ENCODE measurements around the gene KNOP1.

The KNOP1 gene

DNA sequence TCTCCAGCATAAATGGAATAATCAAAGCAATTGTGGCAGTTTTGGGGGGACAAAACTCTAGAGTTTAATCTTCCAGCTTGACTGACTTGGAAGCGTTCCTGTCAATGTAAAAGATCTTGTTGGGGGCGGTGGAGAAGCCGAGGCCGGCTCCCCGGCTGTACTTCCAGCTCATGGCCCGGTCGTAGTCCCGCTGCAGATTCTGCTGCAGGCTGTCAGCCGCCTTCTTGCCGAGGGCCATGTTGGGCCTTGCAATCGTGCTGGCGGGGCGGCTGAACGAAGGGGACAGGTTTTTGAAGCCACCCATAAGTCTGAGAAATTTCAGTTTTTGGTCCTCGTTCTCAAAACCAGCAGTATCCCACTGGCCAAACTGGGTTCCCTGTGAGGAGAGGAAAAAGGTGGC, 11.2 kb downstream of the KNOP1 start:
- DNase-seq: no peak

DNA sequence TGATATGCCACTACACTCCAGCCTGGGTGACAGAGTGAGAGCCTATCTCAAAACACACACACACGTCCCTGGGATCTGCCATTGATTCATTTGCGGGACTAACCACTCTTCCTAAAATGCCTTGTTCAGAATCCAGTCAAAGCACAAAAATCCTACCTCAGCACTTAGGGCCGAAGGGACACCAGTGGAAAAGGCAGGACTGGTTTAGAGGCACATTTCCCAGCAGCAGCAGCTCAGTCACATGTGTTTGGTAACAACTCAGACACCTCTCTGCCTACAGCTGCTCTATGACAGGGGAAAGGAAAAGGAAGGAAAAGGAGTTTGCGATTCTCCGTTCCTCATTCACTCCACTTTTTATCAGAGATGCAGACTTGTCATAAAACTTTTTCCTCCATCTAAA, 12.2 kb downstream of the KNOP1 start:
- no peak for DNase-seq

DNA sequence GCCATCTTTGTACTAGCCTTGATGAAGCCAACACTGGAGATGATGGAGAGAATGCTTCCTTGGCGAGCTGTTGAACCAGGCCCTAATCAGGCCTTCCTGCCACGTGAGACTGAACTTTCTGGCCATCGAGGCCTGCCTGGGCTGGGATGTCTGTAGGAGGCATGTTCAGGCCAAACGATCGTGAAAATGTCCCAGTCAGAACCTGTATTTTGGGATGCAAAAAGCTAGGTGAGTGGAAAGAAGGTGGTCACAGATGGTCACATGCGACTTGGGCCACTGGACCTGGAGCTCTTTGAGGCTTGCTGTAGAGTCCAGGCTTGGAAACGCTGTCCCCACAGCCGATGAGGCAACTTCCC, 12.9 kb downstream of the KNOP1 start:
- DNase-seq: no peak

GRCh38 chr16:19704321-19705145, 13.5 kb downstream of the KNOP1 start:
- no peak for DNase-seq

GRCh38 chr16:19703172-19703889, 14.7 kb downstream of the KNOP1 start:
- DNase-seq: no peak

GRCh38 chr16:19701091-19701490, 16.9 kb downstream of the KNOP1 start:
- no peak for DNase-seq

DNA sequence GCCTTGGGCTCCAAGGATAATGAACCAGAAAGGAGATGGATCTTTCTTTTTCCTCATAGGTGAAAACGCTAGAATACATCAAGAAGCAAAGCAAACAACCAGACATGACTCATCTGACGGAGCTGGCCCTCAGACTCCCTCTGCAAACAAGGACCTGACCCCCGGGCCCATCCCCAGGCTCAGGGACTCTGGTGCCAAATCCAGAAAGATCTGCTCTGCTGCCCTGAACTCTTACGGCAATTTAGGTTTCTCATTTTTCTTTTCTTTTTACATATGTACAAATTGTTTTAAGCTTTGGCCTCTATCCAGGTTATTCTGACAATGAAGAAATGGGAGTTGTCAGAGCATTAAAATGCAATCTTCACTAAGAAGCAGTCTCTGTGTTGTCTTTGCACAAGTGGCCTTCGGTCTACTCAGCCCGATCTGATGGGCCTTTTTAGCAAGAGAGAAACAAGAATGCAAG, 17.7 kb downstream of the KNOP1 start:
- no peak for DNase-seq

- DNase-seq: no peak
These were observed 18.6 kb downstream of the KNOP1 start for GRCh38 chr16:19699472-19699871.

GRCh38 chr16:19698480-19699465, 19.3 kb downstream of the KNOP1 start:
- no peak for DNase-seq

GRCh38 chr16:19697756-19698318, 20.2 kb downstream of the KNOP1 start:
- DNase-seq: no peak

GRCh38 chr16:19696961-19697360, 21.1 kb downstream of the KNOP1 start:
- no peak for DNase-seq

- DNase-seq: no peak
These were observed 21.7 kb downstream of the KNOP1 start for GRCh38 chr16:19696328-19696727.

DNA sequence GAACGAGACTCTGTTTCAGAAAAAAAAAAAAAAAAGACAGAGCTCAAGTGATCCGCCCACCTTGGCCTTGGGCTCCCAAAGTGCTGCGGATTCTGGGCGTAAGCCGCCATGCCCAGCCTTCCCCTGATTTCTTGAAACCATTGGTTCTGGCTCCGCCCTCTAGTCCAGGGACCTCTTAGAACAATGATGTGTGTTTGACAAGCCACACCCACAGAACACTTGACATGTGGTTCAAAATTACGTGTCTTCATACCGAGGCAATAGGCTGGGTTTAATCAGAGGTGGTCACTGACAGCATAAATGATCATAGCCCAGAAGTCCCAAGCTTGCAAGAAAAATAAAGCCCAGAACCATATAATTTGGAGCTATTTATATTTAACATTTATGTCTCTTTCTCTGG, 23.0 kb downstream of the KNOP1 start:
- no peak for DNase-seq

- no peak for DNase-seq
These were observed 26.8 kb downstream of the KNOP1 start for GRCh38 chr16:19691161-19691711.

- no peak for DNase-seq
These were observed 27.8 kb downstream of the KNOP1 start for GRCh38 chr16:19690196-19690595.

GRCh38 chr16:19689342-19689741, 28.7 kb downstream of the KNOP1 start:
- no peak for DNase-seq

- no peak for DNase-seq
These were observed 29.5 kb downstream of the KNOP1 start for GRCh38 chr16:19688396-19689024.

GRCh38 chr16:19687279-19687678, 30.7 kb downstream of the KNOP1 start:
- no peak for DNase-seq

- DNase-seq: no peak
These were observed 32.9 kb downstream of the KNOP1 start for GRCh38 chr16:19685176-19685575.

DNA sequence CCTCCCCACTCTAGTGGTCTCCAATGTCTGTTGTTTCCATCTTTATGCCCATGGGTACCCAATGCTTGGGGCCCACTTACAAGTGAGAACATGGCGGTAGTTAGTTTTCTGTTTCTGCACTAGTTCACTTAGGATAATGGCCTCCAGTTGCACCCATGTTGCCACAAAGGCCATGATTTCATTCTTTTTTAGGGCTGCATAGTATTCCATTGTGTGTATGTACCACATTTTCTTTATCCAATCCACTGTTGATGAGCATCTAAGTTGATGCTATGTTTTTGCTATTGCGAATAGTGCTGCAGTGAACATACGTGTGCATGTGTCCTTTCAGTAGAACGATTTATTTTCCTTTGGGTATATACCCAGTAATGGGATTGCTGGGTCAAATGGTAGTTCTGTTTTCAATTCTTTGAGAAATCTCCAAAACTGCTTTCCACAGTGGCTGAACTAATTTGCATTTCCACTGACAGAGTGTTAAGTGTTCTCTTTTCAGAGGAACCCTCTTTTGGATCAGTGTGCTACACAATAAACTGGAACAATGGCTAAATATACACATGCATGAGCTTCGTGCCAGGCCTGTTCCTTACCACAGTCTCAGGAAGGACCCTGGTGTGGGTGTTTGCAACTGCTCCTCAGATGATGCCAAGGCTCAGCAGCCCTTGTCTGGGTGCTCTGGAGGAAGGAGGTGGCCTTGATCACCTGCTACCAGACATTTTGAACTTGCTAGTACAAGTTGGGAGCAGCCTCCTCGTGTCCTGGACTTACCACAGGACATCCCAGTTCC, 34.4 kb downstream of the KNOP1 start:
- no peak for DNase-seq

- DNase-seq: no peak
These were observed 36.4 kb downstream of the KNOP1 start for GRCh38 chr16:19681637-19682036.
